Sigmoid colon (tissue), 4 donors: ENCODE data around the gene AP1M2.

ENCODE experiments used
- POLR2AphosphoS5 ChIP-seq, 4 donors: sonication (generic); formaldehyde crosslinking; IDR thresholded peaks; one replicate each; pipeline ENCODE4 v1.6.1; 2017; ENCODE audit warnings: antibody characterized with exemption in 4 of 4
- TF ChIP-seq, protein P1 (sequence below), 4 experiments: fragments of 450-650 bp in 3 of 4; fragments of 200-600 bp in 1 of 4; IDR thresholded peaks; one replicate each; pipeline ENCODE4 v1.5.1; 2016 to 2019; ENCODE audit warnings: antibody characterized with exemption in 4 of 4, mild to moderate bottlenecking in 3 of 4, moderate library complexity in 2 of 4

GRCh38 chr19:10557603-10558197 is 29.4 kb downstream of the AP1M2 start:
- no peak for TF ChIP-seq POLR2AphosphoS5 (IDR thresholded peaks at IDR 0.05)
- TF ChIP-seq, protein P1, sequence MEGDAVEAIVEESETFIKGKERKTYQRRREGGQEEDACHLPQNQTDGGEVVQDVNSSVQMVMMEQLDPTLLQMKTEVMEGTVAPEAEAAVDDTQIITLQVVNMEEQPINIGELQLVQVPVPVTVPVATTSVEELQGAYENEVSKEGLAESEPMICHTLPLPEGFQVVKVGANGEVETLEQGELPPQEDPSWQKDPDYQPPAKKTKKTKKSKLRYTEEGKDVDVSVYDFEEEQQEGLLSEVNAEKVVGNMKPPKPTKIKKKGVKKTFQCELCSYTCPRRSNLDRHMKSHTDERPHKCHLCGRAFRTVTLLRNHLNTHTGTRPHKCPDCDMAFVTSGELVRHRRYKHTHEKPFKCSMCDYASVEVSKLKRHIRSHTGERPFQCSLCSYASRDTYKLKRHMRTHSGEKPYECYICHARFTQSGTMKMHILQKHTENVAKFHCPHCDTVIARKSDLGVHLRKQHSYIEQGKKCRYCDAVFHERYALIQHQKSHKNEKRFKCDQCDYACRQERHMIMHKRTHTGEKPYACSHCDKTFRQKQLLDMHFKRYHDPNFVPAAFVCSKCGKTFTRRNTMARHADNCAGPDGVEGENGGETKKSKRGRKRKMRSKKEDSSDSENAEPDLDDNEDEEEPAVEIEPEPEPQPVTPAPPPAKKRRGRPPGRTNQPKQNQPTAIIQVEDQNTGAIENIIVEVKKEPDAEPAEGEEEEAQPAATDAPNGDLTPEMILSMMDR (IDR thresholded peaks at IDR 0.05), result no peak
